ENCODE measurements around the gene ANKLE2.

Gene ANKLE2

GRCh38 chr12:132806857-132807256, 45.2 kb upstream of the ANKLE2 start:
- no peak overlapping the region for H3K9ac ChIP-seq (ENCODE audit: low read length)
- H3K27ac ChIP-seq (ENCODE audit: low read depth, low read length) = no peak overlapping the region
- no peaks in the 10 kb centered on the region; the same call in 1 of the 2 replicates for H3K36me3 ChIP-seq (ENCODE audit: low read length)
- no peak overlapping the region for H3K4me2 ChIP-seq (ENCODE audit: low read depth, low read length, poor library complexity, severe bottlenecking)
- no peak overlapping the region for H3K4me3 ChIP-seq (ENCODE audit: insufficient read depth, low read length, poor library complexity, severe bottlenecking)
- no peaks in the 10 kb centered on the region for H3K9me3 ChIP-seq (ENCODE audit: insufficient read depth, low read length)
- H3K79me2 ChIP-seq (ENCODE audit: insufficient read depth, low read length) = peaks cover 4% of the 10 kb centered on the region; the same call in 1 of the 2 replicates
- H2AFZ ChIP-seq (ENCODE audit: low read depth, low read length, severe bottlenecking) = no peak overlapping the region
- H3F3A ChIP-seq (ENCODE audit: insufficient read depth) = no peaks in the 10 kb centered on the region
- H3K27me3 ChIP-seq (ENCODE audit: low read length) = no peaks in the 10 kb centered on the region
- H3K9me2 ChIP-seq (replicated peaks; ENCODE audit: insufficient read depth, low read length) = no peaks in the 10 kb centered on the region
- TF ChIP-seq EZH2phosphoT487 (conservative IDR thresholded peaks at IDR 0.05; ENCODE audit: low read length) (no peak), CTCF (IDR thresholded peaks at IDR 0.05; ENCODE audit: insufficient read depth, low read length, poor library complexity, severe bottlenecking) (no peak)
- H4K20me1 ChIP-seq (ENCODE audit: low read depth, low read length) = no peaks in the 10 kb centered on the region

- Histone ChIP-seq H3K9ac (ENCODE audit: low read length) (no peak overlapping the region), H3K36me3 (ENCODE audit: low read length) (no peaks in the 10 kb centered on the region; the same call in 1 of the 2 replicates)
- no peak for TF ChIP-seq CTCF (IDR thresholded peaks at IDR 0.05; ENCODE audit: insufficient read depth, low read length, poor library complexity, severe bottlenecking)
- TF ChIP-seq EZH2phosphoT487 (conservative IDR thresholded peaks at IDR 0.05; ENCODE audit: low read length) = no peak
Observed at GRCh38 chr12:132804426-132804861, 42.8 kb upstream of the ANKLE2 start.

GRCh38 chr12:132803888-132804287, 42.3 kb upstream of the ANKLE2 start:
- Histone ChIP-seq H3K9me2 (replicated peaks; ENCODE audit: insufficient read depth, low read length) (no peaks in the 10 kb centered on the region), H3K9me3 (ENCODE audit: insufficient read depth, low read length) (no peaks in the 10 kb centered on the region), H3K27ac (ENCODE audit: low read depth, low read length) (no peak overlapping the region), H3K4me3 (ENCODE audit: insufficient read depth, low read length, poor library complexity, severe bottlenecking) (no peak overlapping the region), H3K4me2 (ENCODE audit: low read depth, low read length, poor library complexity, severe bottlenecking) (no peak overlapping the region), H3K9ac (ENCODE audit: low read length) (no peak overlapping the region), H3K79me2 (ENCODE audit: insufficient read depth, low read length) (peaks cover 4% of the 10 kb centered on the region; the same call in 1 of the 2 replicates), H3F3A (ENCODE audit: insufficient read depth) (no peaks in the 10 kb centered on the region), H3K27me3 (ENCODE audit: low read length) (no peaks in the 10 kb centered on the region), H2AFZ (ENCODE audit: low read depth, low read length, severe bottlenecking) (no peak overlapping the region), H4K20me1 (ENCODE audit: low read depth, low read length) (no peaks in the 10 kb centered on the region), H3K36me3 (ENCODE audit: low read length) (no peaks in the 10 kb centered on the region; the same call in 1 of the 2 replicates)
- TF ChIP-seq CTCF (IDR thresholded peaks at IDR 0.05; ENCODE audit: insufficient read depth, low read length, poor library complexity, severe bottlenecking) = no peak
- TF ChIP-seq EZH2phosphoT487 (conservative IDR thresholded peaks at IDR 0.05; ENCODE audit: low read length) = no peak

More at GRCh38 chr12:132804426-132804861, 42.8 kb upstream of the ANKLE2 start:
- Histone ChIP-seq H3K79me2 (ENCODE audit: insufficient read depth, low read length) (peaks cover 4% of the 10 kb centered on the region; the same call in 1 of the 2 replicates), H3K4me2 (ENCODE audit: low read depth, low read length, poor library complexity, severe bottlenecking) (no peak overlapping the region), H3K27me3 (ENCODE audit: low read length) (no peaks in the 10 kb centered on the region), H3K4me3 (ENCODE audit: insufficient read depth, low read length, poor library complexity, severe bottlenecking) (no peak overlapping the region), H3K9me2 (replicated peaks; ENCODE audit: insufficient read depth, low read length) (no peaks in the 10 kb centered on the region), H3F3A (ENCODE audit: insufficient read depth) (no peaks in the 10 kb centered on the region), H3K27ac (ENCODE audit: low read depth, low read length) (no peak overlapping the region), H3K9me3 (ENCODE audit: insufficient read depth, low read length) (no peaks in the 10 kb centered on the region), H2AFZ (ENCODE audit: low read depth, low read length, severe bottlenecking) (no peak overlapping the region), H4K20me1 (ENCODE audit: low read depth, low read length) (no peaks in the 10 kb centered on the region)

All from SU-DHL-6 (cell line).